M059J (cell line): Measurements from ENCODE around the gene DLG1. TPM values are rescaled to one million over a fixed set of nuclear protein-coding genes. Genes with fewer than 3 reads are reported as not detected.

Experiments used
- DNase-seq: peaks from one replicate; pipeline ENCODE4 v3.0.0-alpha.2; 2012; ENCODE audit warnings: low read depth
- total RNA-seq: library from RNA; depleted of rRNA; stranded (reverse); fragments of >200 nt; shearing (Covaris generic); gene quantifications from 2 replicates; pipeline ENCODE4 v1.2.3, GENCODE V29; 2014

Gene DLG1
- total RNA-seq, 1 experiment from 2014 or later, result 99.0 TPM

DNA sequence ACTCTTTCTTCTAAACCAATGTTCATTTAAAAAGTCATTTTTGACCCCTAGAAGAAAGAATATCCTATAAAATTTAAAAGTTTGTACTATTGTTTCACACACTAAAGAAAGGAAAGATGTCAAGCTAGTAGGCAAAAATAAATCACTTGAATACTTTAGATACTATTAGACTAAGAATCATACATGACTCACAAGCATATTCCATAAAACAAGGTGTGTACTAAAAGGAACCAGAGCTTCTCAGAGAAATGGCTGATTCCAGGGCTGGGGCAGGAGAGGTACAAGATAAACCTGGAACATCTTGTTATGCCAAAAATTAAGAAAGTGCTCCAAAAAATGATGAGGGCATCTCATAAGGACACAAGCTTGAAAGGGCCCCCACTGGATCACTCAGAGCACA, 8.7 kb downstream of the DLG1 start:
- DNase-seq, result peak; percentile 46

GRCh38 chr3:197286678-197287077, 11.7 kb downstream of the DLG1 start:
- no peak for DNase-seq

GRCh38 chr3:197285557-197285956, 12.9 kb downstream of the DLG1 start:
- DNase-seq, result no peak

DNA sequence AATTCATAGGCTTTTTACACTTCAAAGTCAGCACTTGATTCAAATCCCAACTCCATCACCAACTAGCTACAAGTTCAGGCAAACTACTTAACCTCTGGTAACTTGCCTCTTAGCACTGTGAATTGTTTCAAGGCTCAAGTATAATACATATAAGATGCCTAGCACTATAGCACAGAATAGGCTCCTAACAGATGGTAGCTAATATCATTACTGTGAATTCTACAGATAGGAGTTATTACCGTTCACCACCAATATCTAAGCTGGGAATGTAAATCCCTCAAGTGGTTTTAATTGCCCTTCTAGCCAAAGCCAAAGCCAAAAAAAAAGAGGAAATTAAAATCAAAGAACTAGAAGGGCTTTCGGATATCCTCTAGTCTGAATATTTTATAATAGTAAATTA, 15.4 kb downstream of the DLG1 start:
- no peak for DNase-seq

DNA sequence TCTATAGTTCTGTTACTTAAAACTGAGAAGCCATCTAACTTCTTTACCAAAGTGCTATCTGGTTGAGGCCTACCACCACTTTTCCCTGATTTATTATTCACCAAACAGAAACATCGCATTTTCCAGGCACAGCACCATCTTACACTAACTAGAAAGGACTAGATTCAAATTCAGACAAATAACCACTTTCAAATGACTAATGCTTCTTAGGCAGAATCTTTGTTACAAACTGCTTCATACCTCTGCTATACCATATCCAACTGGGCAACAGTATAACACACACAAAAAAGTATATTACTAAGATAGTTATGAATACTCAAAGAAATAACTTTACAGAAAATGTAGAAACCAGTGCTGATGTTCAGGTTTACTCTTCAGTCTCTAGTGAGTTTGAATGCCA, 16.6 kb downstream of the DLG1 start:
- no peak for DNase-seq

- no peak for DNase-seq
These were observed 18.3 kb downstream of the DLG1 start for GRCh38 chr3:197280156-197280555.

DNA sequence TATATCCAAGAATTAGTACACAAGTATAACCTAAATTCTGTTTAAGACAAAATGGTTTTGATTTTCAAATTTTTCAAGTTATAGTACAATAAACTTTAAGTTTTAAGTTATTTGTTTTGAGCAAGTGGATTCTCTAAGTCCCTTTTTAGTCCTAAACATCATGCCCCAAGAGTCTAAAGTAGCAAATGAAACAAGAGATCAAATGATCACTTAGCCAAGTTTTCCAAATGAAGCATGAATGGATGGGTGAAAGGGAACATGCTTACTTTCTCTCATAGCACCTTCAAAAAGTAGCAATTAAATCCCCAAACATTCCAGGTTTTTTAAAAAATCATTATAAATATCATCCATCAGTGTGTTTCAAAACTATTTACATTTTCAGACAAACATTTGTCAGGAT, 19.5 kb downstream of the DLG1 start:
- no peak for DNase-seq

- peak; percentile 39 for DNase-seq
These were observed 21.6 kb downstream of the DLG1 start for GRCh38 chr3:197276808-197277207.

DNA sequence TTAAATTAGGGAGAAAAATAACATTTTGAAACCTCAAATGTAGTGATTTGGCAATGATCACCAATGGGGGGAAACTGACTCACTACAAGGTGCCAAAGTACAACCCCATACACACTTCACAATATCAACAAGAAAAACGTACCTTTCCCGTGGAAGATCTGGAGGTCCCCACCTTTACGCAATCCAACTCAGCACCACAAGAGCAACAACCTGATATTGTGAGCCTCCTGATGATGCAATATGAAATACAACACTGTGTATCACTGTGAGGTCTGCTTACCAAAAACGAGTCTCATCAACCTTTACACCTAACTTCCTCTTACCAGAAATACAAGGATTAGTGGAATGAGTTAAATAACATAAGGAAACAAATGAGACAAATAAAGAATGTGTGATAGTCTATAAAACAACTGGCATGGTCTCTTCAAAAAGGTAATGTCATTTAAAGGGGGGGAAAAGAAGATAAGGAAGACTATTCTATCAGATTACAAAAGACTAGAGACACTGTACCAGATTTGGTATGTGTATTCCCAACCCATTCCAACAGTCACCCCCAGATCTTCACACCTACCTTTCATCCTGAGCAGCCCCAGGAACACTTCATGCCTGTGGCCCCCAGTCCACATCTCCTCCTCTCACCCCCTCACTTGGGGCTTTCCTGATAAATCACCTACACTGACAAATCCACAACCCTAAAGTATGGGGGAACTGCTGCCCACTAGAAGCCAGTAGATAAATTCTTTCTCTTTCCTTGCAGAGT, 27.7 kb downstream of the DLG1 start:
- no peak for DNase-seq

DNA sequence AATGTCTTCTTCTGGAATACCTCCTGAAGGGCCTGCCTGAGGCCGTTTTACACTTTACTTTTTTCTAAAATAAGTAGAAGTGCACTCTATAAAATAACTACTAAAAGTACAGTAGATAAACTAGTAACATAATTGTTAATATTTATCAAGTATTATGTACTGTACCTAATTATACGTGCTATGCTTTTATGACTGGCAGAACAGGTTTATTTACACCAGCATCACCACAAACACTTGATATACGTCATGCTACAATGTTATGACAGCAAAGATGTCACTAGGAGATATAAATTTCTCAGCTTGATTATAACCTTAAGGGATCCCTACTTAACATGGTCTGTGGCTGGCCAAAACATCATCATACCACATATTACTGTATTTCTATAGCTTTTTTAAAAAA, 29.4 kb downstream of the DLG1 start:
- DNase-seq, result no peak

DNA sequence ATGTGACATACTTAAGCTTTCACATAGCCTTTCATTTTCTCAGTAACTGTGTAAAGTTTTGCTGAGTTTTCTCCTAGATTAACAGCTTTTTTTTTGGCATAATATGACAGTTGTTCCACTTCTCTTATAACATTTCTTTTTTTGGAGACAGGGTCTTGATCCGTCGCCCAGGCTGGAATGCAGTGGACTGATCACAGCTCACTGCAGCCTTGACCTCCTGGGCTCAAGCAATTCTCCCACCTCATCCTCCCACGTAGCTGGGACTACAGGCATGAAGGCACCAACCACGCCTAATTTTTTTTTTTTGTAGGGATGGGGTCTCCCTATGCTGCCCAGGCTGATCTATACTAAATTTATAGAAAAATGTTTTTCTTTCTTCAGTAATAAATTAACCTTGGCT, 30.1 kb downstream of the DLG1 start:
- DNase-seq, result no peak

DNA sequence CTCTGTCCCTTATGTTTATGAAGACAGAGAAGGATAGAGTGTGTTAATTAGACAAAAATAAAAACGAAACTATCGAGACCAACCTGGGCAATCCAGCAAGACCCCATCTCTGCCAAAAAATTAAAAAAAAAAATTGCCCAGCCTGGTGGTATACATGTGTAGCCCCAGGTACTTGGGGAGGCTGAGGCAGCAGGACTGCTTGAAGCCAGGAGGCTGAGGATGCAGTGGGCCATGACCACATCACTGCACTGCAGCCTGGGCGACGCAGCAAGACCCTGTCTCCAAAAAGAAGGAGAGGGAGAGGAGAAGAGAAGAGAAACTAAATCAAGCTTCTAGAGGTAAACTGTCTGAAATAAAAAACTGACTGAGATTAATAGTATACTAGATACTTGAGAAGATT, 32.1 kb downstream of the DLG1 start:
- no peak for DNase-seq

DNA sequence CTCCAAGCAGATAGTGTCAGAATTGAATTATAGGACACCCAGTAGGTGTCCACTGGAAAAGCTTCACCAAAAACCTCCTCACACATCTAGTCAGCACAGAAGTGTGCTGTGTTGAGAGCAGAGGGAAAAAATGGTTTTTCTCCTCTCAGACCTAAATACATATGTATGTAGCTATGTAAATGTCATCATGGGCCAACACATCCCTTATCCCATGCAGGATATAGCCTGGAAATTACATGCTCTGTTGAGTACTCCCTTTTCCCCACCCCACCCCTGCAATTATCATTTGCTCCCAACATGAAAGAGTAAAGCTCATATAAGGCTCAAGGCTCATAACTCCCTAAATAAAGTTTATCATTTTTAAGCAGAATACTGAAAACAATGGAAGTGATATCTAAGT, 35.7 kb downstream of the DLG1 start:
- no peak for DNase-seq

- no peak for DNase-seq
These were observed 37.3 kb downstream of the DLG1 start for GRCh38 chr3:197261164-197261509.

GRCh38 chr3:197260491-197261163, 37.8 kb downstream of the DLG1 start:
- no peak for DNase-seq

DNA sequence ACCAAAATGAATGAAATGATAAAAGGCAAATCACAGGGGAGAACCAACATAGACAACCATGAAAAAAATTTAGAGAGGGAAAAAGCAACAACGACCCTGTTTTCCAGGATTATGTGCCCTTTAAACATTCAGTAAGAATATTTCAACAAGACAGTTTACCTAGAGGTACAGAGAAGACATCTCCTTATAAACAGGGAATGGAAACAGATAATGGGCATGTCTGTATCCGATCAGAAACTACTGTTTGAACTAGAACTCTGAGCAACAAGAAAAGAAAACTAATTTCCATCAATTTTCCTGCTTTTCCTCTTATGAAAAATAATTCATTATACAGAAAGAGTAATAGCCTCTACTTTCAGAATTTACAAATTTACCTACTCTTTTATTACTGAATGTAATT, 39.3 kb downstream of the DLG1 start:
- no peak for DNase-seq

- DNase-seq, result no peak
These were observed 40.1 kb downstream of the DLG1 start for GRCh38 chr3:197258168-197258755.

GRCh38 chr3:197257711-197258110, 40.7 kb downstream of the DLG1 start:
- no peak for DNase-seq

DNA sequence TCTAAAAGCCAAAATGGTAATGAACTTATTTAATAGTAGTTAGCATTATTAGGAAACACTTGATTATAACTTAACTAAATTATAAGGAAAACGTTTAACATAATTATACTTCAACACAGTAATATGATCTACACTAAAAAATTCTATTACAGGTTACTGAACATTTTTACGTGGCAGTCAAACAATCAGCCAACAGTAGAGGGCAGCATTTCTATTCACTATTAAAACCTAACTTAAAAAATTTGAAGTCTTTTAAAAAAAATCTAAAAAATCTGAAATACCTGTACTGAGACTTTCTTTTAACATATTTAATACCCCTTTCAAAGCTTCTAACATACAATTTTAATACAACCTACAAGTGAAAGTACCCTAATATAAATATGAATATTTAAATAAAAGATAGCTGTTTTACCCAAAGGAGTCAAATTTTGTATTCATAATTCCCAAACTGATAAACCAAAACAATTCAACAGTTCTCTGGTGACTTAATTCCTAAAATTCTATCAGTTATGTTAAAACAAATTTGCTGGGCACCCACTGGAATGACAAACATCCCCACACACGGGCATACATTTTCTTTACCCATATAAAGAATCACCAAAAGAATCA, 41.5 kb downstream of the DLG1 start:
- peak; percentile 62 for DNase-seq

GRCh38 chr3:197256104-197256503, 42.3 kb downstream of the DLG1 start:
- DNase-seq, result no peak

DNA sequence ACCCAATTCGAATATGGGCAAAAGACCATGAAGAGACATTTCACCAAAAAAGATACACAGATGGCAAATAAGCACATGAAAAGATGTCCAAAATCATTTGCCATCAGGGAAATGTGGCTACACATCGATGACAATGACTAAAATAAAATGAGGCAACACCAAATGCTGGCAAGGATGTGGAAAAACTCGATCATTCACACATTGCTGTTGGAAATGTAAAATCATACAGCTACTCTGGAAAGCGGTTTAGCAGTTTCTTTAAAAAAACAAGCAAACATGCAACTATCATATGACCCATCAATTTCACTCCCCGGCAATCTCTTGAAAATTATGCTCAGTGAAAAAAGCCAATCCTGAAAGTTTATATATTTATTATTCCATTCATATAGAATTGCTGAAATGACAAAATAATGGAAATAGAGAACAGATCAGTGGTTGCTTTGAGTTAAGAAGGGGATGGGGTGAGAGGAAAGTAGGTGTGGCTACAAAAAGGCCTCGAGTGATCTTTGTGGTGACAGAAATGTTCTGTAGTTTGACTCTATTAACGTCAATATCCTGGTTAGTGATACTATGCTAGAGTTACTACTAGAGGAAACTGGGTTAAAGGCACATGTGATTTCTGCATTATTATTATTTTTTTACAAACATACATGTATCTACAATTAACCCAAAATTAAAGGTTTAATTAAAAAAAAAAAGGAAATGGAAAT, 45.0 kb downstream of the DLG1 start:
- DNase-seq, result no peak

GRCh38 chr3:197249542-197249941, 48.9 kb downstream of the DLG1 start:
- no peak for DNase-seq
